OCI-LY3 (cell line): Measurements from ENCODE around the gene RPP14.

ENCODE experiments used
- CTCF ChIP-seq: fragments of 200-600, 300-600 bp; sonication (generic); IDR thresholded peaks from 2 replicates; pipeline ENCODE4 v1.5.1; 2014; ENCODE audit warnings: antibody characterized with exemption, low read length, low read depth
- EZH2phosphoT487 ChIP-seq: fragments of 200-600 bp; shearing (Covaris generic); IDR thresholded peaks from 2 replicates; pipeline ENCODE4 v1.6.1; 2018; ENCODE audit warnings: antibody characterized with exemption, mixed run types, low read depth

DNA sequence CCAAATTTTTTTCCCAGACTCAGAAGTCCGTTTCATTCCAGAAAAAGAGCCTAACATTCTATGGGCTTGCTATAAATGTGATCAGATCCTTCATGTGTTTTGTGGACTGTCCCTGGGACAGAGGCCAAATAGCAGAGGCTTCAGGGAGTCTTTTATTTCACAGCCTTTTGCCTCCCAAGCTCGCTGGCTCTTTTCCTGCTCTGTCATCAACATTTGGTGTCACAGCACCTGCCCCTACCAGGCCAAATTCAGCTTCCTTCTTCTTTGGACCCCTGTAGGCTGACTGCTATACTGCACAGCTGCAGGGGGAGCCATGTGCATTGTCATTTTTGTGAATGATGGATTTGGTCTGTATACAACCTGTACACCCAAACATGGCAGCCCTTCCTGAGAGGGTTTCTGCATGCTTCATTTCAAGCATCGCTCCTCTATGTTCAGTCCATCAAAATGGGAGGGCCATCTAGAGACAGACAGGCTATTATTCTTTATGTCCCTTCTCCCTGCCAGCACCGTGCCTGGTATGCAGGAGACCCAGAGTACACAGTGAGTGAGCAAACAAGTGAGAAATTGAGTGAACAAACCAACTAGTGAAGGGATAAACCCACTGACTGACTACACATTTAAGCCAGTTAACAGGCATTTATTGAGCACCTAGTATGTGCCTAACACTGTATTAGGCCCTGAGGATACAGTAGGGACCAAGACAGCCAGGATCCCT, 17.9 kb upstream of the RPP14 start:
- no peak for TF ChIP-seq CTCF
- TF ChIP-seq EZH2phosphoT487, result no peak
